IPS DF 4.7 (cell line): ENCODE data around the gene GNAO1.

ENCODE experiments used
- DNase-seq: peaks from one replicate; pipeline ENCODE4 v3.0.0-alpha.2; 2013; ENCODE audit warnings: low spot score; ENCODE audit errors: extremely low read depth

The GNAO1 gene

GRCh38 chr16:56198006-56198754, 6.9 kb downstream of the GNAO1 start:
- DNase-seq: no peak

DNA sequence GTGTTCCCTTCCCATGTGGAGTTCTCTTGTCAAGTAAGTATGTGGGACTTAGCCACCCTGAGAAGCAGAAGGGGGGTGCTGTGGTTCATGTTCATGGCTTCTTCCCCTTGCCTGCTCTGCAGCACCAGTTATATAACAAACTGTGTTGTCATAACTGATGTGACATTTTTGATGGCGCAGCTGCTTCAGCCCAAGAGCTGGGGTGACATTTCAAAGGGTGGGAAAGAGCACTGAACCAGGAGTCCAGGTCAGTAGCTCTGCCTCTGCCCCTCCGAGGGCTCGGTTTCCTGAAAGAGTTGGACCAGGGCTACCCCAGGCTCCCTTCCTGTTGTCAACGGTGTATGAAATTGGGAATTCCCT, 7.4 kb downstream of the GNAO1 start:
- DNase-seq: no peak

DNA sequence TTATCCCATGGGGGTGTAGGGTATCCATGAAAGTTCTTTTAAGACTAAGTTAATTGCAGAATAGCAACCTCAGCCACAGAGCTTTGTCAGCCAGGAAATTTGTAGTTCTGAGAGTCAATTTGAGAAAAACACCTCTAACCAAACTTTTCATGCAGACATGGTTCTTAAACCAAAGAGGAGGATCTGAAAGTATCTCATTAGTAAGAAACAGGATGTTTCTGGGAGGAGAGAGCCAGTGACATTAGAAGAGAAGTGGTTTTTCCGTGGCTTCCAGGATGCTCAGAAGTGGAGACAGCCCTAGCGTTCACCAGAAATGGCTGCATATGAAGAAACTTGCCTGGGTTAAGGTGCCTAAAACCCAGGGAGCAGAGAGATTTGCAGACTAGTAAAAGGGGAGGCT, 7.9 kb downstream of the GNAO1 start:
- no peak for DNase-seq

DNA sequence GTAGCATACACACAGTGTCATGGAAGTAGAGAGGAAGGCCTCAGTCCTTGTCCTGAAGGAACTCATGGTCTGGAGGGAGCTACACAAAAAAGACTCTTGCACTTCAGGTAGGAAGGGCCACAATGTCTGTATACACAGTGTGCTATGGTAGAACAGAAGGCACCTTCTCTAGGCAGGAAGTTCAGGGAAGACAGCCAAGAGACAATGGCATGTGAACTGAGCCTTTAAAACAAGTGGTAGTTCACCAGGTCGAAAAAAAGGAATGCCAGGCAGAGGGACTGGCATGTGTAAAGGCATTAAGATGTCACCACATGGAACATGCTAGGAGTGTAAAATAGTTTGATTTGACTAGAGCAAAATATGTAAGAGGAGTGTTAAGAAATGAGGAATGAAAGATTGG, 9.7 kb downstream of the GNAO1 start:
- no peak for DNase-seq

DNA sequence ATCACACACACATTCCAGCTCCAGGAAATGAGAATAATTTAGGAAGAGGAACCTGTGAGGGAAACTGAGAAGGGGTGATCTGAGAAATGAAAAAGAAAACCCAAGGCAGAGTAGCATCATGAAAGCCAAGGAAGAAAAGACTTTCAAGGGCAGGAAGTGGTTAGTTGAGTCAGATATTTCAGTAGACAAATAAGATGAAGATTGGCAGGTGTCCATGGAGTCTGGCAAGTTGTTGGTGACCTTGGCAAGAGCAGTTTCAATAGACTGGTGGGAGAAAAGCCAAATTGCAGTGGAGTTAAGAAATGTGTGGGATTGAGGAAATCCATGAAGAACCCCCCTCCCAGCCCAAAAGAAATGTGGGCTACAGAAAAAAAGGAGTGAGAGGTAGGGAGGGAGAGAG, 10.7 kb downstream of the GNAO1 start:
- no peak for DNase-seq

- DNase-seq: no peak
These were observed 11.8 kb downstream of the GNAO1 start for GRCh38 chr16:56203052-56203451.

DNA sequence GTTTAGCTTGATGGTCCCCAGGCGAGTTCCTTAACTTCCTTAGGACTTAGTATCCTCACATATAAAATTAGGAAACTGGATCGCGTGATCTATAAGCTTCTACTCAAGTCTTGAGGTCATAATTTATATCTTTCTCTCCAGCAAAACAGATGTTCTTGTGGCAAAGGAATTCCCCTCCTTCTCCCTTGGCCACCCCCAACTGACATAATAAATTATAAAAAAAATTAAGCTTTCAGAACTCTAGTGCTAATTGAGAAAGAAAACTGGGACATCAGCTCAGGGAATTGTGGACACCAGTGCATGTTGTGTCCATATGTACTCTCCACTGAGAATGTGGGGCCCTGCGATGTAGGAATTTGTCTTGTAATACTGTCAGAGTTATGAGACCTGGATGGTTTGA, 13.5 kb downstream of the GNAO1 start:
- no peak for DNase-seq

GRCh38 chr16:56206951-56207350, 15.7 kb downstream of the GNAO1 start:
- DNase-seq: no peak

DNA sequence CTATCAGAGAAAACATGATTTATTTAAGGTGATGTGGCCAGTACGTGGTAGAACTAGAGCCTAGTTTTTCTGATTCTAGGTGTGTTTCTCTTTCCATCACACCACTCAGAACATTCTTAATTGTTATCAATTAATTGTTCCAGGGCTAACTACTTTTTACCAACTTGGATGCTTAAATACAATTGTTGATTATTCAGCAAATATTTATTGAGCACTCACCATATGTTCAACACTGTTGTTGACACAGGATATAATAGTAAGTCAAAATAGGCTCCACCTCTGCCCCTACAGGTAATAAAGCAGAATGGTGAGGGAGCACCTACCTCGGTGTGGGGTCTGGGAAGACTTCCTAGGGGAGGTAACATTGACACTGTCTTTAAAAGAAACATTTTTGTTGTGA, 16.1 kb downstream of the GNAO1 start:
- no peak for DNase-seq

DNA sequence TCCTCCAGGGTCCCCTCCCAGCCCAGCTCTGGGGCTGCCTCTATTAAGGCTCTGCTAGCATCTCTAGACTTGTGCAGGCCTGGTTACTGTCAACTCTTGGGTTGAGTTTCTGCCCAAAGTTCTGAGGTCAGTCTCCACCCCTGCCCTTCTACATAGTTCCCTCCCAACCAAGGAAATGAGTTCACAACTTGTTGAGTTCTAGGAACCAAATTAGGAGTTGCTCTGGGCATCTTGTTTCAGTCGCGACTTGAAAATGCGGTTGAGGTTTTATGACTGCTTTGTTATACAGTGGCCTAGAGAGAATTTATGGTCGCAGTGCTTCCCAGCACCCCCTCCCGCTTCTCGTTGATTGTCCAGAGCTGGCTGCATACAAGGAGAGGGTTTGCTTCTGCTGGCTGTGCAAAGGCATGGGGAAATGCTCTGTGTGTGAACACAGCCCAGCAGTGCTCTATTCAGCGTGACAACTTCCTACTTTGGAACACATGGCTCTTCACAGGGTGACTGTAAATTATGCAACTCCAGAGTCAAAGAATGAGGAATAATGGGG, 20.2 kb downstream of the GNAO1 start:
- no peak for DNase-seq

DNA sequence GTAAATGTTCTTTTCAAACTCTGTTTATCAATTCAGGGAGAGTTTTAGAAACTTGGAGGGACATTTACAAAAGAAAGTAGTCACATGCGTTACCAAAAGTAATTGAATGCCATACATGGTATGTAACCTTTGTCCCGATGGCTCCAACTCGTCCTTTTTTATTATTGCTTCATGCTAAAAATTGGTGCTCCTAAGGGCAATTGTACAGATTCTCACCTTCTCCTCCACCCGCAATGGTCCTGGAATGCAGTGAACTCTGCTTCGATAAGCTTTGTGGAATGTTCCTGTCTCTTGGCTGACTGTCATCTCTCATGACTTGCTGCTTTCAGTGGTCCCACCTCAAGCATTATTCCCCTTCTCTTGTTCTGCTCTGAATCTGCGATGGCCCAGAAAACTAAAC, 20.9 kb downstream of the GNAO1 start:
- DNase-seq: no peak

DNA sequence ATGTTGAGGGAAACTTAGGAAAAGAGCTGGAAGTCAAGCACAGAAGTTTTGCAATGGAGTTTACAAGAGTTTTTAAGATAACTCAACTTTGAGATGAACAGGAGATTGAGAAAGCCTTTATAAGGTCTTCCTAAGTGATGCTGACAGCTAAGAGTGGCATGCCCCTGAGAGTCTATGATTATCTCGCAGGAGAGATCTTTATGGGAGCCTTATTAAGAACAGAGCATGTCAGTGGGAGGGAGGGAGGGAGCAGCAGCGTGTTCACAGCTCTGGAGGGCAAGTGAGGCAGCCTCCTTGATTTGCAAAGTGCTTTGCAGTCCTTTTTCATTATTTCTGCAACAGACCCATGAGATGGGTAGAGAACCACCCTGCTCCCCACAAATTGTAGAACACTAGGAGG, 30.7 kb downstream of the GNAO1 start:
- DNase-seq: no peak

DNA sequence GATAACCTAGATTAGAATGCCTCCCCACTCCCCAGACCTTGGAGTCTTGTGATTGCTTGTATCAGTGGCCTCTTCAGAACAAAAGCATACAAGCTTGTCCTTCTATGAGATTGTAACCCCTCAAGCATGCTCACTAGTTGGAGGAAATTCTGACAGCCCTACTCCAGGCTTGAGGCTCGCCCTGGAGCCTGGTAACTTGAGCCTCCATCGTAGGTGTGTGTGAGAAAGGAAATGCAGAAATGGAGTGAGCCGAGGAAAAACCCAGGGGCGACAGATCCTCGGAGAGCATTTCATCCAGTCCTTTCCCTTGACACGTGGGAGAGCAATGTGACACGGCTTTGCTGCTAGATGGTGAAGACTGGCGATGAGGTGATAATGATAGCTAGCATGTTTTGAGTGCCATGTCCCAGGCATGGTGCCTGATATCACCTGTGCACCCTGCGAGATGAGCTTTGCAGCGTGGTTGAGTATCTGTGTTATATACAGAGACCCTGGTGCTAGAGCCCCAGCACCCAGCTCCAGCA, 31.2 kb downstream of the GNAO1 start:
- DNase-seq: no peak

GRCh38 chr16:56225017-56225742, 33.9 kb downstream of the GNAO1 start:
- DNase-seq: no peak

GRCh38 chr16:56226187-56226586, 34.9 kb downstream of the GNAO1 start:
- DNase-seq: no peak

- DNase-seq: no peak
These were observed 35.7 kb downstream of the GNAO1 start for GRCh38 chr16:56226845-56227525.

- no peak for DNase-seq
These were observed 36.6 kb downstream of the GNAO1 start for GRCh38 chr16:56227936-56228335.

DNA sequence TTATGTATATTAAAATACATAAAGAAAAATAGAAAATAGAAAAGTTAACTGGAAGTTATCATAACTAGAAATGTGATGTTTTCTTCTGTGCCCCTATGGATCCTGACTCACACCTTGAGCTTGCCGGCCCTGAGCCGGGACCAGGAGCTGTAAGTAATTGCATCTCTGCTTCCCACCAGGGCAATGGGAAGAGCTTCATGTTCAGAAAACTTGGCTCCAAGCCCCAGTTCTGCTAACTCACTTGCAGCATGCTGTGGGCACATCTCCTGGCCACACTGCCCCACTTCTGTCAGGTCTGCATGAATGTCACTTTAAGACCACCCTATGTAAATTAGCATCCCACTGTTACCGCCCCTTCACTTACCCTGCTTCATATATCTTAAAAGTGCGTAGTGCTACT, 37.2 kb downstream of the GNAO1 start:
- DNase-seq: no peak

GRCh38 chr16:56233795-56234566, 42.7 kb downstream of the GNAO1 start:
- DNase-seq: no peak

- DNase-seq: no peak
These were observed 43.4 kb downstream of the GNAO1 start for GRCh38 chr16:56234737-56235136.

DNA sequence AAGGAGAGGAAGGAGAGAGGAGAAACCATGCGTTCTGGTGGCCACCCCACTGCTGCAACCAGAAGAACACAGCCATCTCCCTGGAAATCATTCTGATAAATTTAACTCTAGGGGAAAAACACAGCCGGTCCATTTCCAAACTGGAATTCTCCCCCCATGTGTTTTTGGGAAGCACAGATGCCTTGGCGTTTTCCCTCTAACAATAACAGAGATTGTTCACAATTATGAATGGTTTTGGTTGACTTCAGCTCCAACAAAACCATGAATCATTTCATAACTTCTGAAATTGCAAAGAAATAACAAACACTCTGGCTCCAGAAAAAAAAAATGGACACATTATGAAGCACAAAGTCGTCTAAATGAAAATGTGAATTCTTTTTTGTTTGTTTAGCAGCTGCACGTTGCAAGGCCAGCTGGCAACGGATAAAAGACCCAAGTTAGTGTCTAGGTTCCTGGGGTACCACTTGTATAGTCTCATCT, 46.2 kb downstream of the GNAO1 start:
- no peak for DNase-seq
